CD4-positive, alpha-beta T cell treated with Interleukin-1 beta for 1 hour (primary cell): ENCODE data around the gene IP6K3.

Experiments
- DNase-seq, 2 donors: peaks; one replicate each; pipeline ENCODE4 v3.0.0-alpha.2; 2020 to 2022

Gene IP6K3

DNA sequence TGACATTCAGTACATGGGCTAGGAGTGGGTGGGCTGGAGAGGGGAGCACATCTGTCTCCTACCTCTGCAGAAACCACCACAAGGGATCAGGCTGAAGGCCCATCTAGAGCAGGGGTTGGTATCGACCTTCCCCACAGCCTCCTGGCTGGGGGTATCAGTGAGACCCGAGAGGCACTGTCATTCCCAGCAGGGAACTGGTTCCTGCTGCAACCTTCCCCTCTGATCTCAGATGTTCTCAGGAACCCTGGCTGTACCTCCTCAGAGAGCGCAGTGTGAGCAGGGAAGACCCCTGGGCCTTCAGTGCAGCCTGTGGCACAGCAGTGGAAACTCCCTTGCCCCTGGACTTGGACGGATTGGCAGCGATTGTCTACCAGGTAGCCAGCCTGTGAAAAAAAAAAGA, 7.8 kb downstream of the IP6K3 start:
- DNase-seq = no peak

GRCh38 chr6:33738153-33738552, 8.6 kb downstream of the IP6K3 start:
- DNase-seq = no peak

GRCh38 chr6:33737267-33738026, 9.3 kb downstream of the IP6K3 start:
- no peak for DNase-seq

- no peak for DNase-seq
Observed at GRCh38 chr6:33735216-33735615, 11.5 kb downstream of the IP6K3 start.

DNA sequence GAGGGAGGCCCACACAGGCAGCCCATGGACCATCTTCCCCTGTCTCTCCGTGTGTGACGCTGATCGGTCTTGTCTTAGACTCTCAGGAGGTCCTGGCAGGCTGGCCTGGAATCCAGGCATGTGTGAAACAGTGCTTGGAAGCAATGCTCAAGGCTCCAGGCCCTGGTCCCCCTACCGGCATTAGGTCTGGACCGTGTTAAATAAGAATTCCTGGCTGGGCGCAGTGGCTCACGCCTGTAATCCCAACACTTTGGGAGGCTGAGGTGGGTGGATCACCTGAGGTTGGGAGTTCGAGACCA, 13.0 kb downstream of the IP6K3 start:
- DNase-seq = no peak

GRCh38 chr6:33732817-33733708, 13.6 kb downstream of the IP6K3 start:
- DNase-seq = no peak

- DNase-seq = no peak
Observed at GRCh38 chr6:33732385-33732784, 14.3 kb downstream of the IP6K3 start.

DNA sequence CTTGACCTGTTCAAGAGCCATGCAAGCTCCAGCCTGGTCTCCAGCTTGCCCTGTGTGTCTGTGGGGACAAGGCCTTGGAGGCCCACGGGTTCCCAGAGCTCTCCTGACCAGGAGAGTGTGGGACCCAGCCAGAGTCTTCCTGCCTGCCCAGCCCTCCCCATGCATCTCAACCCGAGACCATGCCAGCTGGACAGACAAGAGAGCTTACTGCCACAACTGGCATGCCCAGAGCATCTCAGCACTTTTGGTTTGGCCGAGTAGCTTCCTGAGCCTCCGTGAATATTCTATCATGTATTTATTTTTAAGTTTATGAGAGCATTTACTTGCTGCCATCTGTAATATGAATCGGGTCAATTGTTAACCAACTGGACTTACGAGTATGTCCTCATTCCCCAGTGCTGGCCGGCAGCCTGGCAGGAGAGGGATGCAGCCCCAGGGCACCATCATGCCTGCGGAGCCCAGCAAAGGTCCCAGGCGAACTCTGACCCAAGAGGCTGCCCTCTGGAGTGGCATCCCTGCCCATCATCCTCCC, 14.9 kb downstream of the IP6K3 start:
- DNase-seq = no peak

DNA sequence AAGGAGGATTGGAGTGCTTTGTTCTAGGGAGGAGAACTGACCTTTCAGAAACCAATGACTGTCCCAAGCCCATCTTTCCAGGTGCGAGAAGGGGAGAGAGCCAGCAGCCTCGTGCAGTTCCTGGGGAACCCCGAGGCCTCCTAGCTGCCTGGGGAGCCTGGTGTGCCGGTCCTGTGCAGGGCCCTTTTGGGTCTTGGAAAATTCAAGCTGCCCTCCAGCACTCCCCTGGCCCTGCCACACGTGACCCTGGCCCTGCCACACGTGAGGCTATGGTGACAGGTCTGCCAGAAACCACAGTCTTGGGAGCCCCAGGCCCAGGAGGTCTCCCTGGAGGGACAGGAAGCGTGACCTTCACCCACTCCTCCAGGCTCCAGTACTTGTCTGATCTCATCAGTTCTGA, 15.7 kb downstream of the IP6K3 start:
- no peak for DNase-seq

DNA sequence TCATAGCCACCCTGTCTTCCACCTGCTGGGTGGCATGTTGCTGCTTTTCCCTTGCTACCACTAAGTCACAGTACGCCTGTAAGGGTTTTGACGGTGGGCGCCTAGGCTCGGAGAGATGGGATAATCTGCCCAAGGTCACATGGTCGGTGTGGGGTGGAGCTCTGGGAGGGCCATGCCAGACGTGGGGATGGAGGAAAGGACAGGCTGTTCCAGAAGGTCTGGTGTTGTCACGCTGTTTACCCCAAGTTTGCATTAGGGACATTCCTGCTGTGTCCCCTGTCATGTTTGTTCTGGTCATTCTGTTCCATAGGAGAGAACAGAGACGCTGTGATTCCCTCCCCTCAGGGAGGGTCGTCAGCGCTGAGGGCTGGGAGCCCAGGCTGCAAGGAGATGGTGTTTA, 16.1 kb downstream of the IP6K3 start:
- no peak for DNase-seq

DNA sequence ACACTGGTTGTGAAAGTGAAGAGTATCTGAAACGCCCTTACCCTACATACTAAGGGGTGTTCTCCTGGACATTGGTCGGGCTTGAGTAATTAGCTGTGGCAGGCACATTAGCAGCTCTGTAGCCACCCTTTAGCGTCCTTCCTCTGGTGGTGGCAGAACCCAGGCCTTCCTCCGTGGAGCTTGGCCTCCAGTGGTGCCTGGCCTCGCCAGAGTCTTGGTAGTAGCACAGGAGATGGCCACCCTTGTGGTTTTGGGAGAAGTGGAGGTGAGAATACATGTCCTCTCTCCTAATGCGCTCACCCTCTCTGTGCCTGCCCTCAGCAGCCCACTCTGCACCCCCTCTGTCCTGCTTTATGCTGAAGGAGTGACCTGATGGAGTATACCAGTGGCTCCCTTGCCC, 17.6 kb downstream of the IP6K3 start:
- DNase-seq = no peak

- no peak for DNase-seq
Observed at GRCh38 chr6:33728438-33728837, 18.3 kb downstream of the IP6K3 start.

DNA sequence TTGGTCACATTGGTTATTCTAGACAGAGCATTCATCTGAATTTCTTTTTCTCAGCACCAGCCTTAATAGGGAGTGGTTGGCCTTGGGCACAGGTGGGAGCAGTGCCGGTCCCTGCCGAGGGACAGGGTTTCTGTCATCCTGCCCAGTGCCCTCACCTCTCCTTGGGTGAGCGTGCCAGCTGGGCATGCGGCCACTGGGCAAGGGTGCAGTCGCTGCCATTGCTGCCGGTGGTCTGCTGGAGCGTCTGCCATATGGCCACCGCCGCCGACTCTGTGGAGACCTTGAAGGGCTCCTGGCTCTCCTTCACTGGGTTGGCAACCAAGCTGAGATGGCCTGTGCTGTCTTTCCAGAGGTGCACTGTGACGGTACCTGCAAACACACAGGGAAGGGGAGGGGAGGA, 18.8 kb downstream of the IP6K3 start:
- no peak for DNase-seq

DNA sequence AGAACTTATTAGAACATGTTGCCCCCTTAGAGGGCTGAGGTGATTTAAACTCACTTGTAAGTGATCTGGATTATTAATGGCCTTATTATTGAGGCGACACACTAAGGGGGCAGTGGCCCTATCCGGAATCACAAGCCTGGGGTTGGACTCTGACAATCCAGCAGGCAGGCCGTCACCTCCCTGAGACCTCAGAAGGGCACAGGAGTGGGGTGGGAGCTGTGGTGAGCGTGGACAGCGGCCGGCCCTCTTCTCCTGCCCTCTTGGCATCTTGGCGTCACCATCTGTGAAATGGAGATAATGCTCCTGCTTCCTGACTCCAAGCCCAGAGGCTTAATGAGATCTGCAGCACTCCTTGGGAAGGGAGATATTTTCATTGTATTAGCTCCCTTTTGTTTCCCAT, 19.6 kb downstream of the IP6K3 start:
- no peak for DNase-seq

DNA sequence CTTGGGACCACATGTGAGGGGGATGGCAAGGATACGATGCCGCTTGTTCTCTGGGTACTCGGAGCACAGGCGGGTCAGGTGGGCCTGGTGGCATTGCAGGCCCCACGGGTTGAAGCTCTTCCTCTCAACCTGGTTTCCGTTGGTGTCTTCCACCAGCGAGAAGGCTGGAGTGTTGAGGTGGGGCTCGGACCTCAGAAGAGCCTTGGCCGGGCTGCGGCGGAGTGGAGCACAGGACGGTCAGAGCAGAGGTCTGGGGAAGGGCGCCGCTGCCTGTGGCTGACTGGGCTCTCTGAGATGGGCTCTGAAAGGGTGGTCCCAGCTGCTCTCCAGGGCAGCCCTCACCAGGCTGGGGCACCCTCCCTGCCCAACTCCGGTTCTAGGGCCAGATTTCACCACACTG, 20.0 kb downstream of the IP6K3 start:
- DNase-seq = no peak

DNA sequence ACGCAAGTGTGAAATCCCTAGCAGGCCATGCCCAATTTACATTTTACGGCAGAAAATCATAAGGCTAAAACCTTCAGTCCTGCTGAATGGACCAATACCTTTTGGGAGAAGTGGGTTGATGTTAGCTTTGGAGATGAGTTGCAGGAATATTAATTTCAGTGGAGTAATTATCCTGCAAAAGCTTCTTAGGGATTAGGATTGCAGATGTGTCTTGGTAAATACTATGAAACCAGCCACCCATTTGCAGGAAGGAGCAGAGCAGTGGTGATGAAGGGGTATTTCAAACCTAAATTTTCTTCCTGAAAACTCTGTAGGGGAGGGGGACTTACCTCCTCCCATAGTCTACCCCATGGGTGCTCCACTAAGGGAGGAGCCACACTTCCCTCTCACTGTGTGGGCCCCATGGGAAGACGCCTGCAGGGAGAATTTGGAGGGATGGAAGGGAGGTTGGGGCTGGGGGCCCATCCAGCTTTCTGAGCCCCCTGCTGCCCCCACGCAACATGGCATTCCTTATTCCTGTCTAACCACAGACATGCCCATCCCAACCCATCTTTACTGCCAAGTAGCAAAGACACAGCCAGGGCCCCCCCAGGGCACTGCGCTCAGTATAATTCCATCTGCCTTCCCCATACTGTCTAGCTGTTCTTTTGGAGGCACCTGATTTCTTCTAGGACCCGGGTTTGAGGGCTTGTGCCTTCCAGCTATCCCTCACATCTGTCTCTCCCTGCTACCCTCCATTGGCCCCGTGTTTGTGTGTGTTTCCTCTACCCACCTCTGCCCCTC, 20.6 kb downstream of the IP6K3 start:
- DNase-seq = no peak

- no peak for DNase-seq
Observed at GRCh38 chr6:33725222-33725621, 21.5 kb downstream of the IP6K3 start.

DNA sequence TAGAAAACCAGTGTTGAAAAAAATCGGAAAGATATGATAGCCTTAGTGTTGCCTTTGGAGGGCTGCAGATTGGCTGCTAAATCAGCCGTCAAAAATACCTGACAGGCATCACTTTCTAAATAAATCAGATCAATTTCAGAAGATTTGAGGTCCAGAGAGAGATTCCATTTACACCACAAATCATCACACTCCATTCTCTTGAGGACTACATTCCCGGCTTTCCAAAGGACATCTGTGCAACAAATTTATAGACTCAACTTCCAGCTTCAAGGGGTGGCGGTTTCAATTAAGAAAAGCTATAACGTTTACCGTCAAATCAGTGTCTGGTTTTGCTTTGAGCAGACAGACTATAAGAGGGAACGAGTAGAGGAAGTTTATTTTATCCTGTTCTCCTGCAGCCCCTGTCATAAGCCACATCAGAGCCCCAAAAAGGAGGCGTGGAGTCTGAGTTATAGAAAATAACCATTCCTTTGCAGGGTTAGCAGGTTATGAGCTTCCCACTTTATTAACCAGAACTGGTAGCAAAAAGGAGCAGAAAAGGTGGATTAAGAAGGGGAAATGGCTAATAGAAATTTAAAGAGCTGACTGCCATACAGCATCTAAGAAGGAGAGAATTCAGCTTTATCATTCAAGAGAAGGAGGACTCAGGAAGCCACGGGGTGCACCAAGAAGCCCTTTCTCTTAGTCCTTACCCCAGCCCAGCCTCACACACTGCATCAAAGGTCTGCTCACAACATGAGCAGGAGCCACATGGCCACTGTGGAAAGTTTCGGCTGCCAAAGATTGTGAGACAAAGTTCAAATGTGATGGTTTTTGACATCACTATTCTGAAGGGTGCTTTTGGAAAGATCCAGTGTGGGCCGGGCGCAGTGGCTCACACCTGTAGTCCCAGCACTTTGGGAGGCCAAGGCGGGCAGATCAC, 22.3 kb downstream of the IP6K3 start:
- no peak for DNase-seq

GRCh38 chr6:33723371-33724085, 23.2 kb downstream of the IP6K3 start:
- no peak for DNase-seq

DNA sequence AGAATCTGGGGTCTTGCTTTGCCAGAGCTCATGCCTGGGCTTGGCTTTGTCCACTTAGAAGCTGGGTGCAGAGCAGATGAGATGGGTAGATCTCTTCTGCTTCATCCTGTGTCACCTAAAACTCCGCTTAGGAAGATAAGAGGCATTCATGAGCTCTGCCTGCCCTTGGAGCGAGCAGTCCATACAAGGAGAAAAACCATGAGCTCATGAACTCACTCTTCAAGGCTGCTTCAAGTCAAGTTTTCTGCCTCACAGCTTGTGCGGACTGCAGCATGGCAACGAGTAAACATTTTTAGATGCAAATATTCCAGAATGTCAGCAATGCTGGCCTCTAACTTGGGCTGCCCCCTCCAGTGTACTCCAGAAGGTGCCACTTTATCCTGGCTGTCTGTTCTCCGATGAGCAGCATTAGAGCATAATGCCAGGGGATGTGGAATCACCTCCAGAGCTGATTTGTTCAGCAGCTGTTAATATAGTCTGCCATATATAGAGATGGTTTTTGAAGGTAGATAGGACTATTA, 24.5 kb downstream of the IP6K3 start:
- DNase-seq = no peak

DNA sequence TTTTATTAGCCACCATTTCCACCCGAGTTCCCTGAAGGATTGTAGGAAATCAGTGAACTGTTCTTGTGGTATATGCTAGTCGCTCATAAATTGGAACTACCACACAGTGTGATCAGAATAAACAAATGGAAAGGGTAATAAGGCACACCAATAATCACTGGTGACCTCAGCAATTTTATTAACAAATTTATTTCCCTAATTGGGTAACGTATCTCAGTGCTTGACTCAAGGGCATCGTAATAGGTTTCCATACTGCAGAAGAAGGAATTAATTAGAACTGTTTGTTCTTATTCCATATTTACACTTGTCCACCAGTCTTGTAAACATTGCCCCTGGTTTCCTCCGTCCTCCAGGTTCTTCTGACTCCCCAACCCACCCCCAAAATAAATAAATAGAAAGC, 25.2 kb downstream of the IP6K3 start:
- no peak for DNase-seq
